Uterus (tissue), 2 donors: Measurements from ENCODE around the gene KRT86.

Source experiments
- POLR2A ChIP-seq, 2 donors: fragments of 450-650 bp; IDR thresholded peaks; one replicate each; pipeline ENCODE4 v1.6.1; 2016; ENCODE audit warnings: antibody characterized with exemption in 2 of 2, mild to moderate bottlenecking in 1 of 2, moderate library complexity in 1 of 2
- TF ChIP-seq, protein P1 (sequence below), 4 experiments: fragments of 200-600 bp in 2 of 4; fragments of 450-650 bp in 2 of 4; sonication (generic) in 2 of 4; IDR thresholded peaks; one replicate each; pipeline ENCODE4 v1.5.1; 2016 to 2019; ENCODE audit warnings: antibody characterized with exemption in 4 of 4, mild to moderate bottlenecking in 2 of 4, moderate library complexity in 1 of 4

DNA sequence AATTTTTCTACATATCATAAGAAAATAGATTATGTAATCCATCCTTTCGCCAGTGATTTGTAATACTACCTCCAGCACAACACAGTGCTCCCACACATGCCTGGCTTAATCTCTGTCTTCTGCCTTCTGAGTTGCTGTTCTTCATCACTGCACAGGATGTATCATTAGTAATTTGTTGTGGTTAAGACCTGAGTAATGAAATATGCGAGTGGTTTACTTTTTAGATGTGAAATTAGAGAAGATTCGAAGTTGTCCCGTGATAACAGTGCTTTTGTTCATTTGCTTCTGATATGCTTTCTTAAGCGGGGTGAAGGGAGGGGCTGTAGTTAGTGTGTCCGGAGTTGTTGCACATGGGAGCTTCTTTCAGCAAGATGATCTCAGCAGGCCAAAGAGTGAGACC is 74.8 kb downstream of the KRT86 start:
- TF ChIP-seq, protein P1, sequence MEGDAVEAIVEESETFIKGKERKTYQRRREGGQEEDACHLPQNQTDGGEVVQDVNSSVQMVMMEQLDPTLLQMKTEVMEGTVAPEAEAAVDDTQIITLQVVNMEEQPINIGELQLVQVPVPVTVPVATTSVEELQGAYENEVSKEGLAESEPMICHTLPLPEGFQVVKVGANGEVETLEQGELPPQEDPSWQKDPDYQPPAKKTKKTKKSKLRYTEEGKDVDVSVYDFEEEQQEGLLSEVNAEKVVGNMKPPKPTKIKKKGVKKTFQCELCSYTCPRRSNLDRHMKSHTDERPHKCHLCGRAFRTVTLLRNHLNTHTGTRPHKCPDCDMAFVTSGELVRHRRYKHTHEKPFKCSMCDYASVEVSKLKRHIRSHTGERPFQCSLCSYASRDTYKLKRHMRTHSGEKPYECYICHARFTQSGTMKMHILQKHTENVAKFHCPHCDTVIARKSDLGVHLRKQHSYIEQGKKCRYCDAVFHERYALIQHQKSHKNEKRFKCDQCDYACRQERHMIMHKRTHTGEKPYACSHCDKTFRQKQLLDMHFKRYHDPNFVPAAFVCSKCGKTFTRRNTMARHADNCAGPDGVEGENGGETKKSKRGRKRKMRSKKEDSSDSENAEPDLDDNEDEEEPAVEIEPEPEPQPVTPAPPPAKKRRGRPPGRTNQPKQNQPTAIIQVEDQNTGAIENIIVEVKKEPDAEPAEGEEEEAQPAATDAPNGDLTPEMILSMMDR (IDR thresholded peaks at IDR 0.05): no peak
- TF ChIP-seq POLR2A (IDR thresholded peaks at IDR 0.05): no peak
